Natural killer cell (primary cell): Measurements from ENCODE around the gene HTRA2. TPM values are rescaled to one million over a fixed set of nuclear protein-coding genes. Genes with fewer than 3 reads are reported as not detected.
"Not testable (repeated sequence)": the region's sequence is repeated elsewhere in the genome, so short reads cannot be mapped to it uniquely, and the experiment has no call there.

Experiments
- ATAC-seq, 3 donors: fragments of 150-1000 bp in 2 of 3; fragments of 200-7000 bp in 1 of 3; cut with Tn5 transposase; 1 replicate in 1 of 3; 2 replicates in 2 of 3; pipeline ENCODE4 v1.10.0; 2021; ENCODE audit warnings: mild to moderate bottlenecking in 2 of 3, moderate library complexity in 2 of 3
- DNase-seq, 2 donors: peaks; one replicate each; pipeline versions ENCODE4 v3.0.0 to v3.0.0-alpha.2; 2013 to 2021; ENCODE audit warnings: mixed read lengths in 1 of 2
- H3K27ac ChIP-seq: one replicate; pipeline ENCODE4 v1.5.1; 2013; ENCODE audit warnings: mild to moderate bottlenecking, low read length
- H3K27me3 ChIP-seq: one replicate; pipeline ENCODE4 v1.6.1; 2013; ENCODE audit warnings: low read length; ENCODE audit not compliant: control insufficient read depth, insufficient read depth
- H3K36me3 ChIP-seq: one replicate; pipeline ENCODE4 v1.6.1; 2013; ENCODE audit warnings: low read length; ENCODE audit not compliant: control insufficient read depth, insufficient read depth
- H3K4me1 ChIP-seq: one replicate; pipeline ENCODE4 v1.6.1; 2013; ENCODE audit warnings: low read length; ENCODE audit not compliant: control insufficient read depth, insufficient read depth
- H3K4me3 ChIP-seq: one replicate; pipeline ENCODE4 v1.5.1; 2013; ENCODE audit warnings: low read length
- H3K9me3 ChIP-seq: one replicate; pipeline ENCODE4 v1.6.1; 2013; ENCODE audit warnings: low read length; ENCODE audit not compliant: control insufficient read depth, insufficient read depth
- H3K27ac Mint-ChIP-seq, 2 donors: one replicate each; pipeline ENCODE4 v1.8.0; 2022; ENCODE audit warnings: mild to moderate bottlenecking in 2 of 2, mixed read lengths in 2 of 2, moderate library complexity in 1 of 2
- H3K27me3 Mint-ChIP-seq, 2 donors: one replicate each; pipeline ENCODE4 v1.8.0; 2022; ENCODE audit warnings: low read depth in 2 of 2, mixed read lengths in 2 of 2
- H3K36me3 Mint-ChIP-seq: one replicate; pipeline ENCODE4 v1.8.0; 2022; ENCODE audit warnings: mixed read lengths
- H3K4me1 Mint-ChIP-seq, 2 donors: one replicate each; pipeline ENCODE4 v1.8.0; 2022; ENCODE audit warnings: mixed read lengths in 2 of 2
- H3K4me3 Mint-ChIP-seq: one replicate; pipeline ENCODE4 v1.8.0; 2022; ENCODE audit warnings: mild to moderate bottlenecking, moderate library complexity, mixed read lengths
- H3K9me3 Mint-ChIP-seq, 2 donors: one replicate each; pipeline ENCODE4 v1.8.0; 2022; ENCODE audit warnings: mixed read lengths in 2 of 2
- CTCF ChIP-seq: fragments of 200-600 bp; IDR thresholded peaks from one replicate; pipeline ENCODE4 v1.8.0; 2022; ENCODE audit warnings: antibody characterized with exemption
- WGBS: methylation state at CpG from one replicate; pipeline ENCODE4 v1.1.7; 2013; ENCODE audit warnings: missing lambda C conversion rate; ENCODE audit not compliant: insufficient coverage; 5-methylcytosine and 5-hydroxymethylcytosine counted together
- intact Hi-C: fragments of 100-400 bp; cut with micrococcal nuclease; formaldehyde crosslinking; loops from one replicate; pipeline ENCODE4 v1.14.2; 2022
- total RNA-seq, 4 donors: library from RNA; stranded (reverse); fragments of 120-200 nt in 1 of 4; gene quantifications; one replicate each; pipeline versions ENCODE4 v1.2.3 to v1.2.4, GENCODE V29; 2013 to 2022

Gene HTRA2
- total RNA-seq, 3 donors from 2014 or later (not counting 1 experiment from before 2014, with no cell fraction given), result 32.1 to 47.6 (median 45.2) TPM

- Mint-ChIP-seq H3K36me3 (no peaks in the 10 kb centered on the region), H3K9me3 (no peaks in the 10 kb centered on the region), H3K27me3 (peaks cover 15 to 26% of the 10 kb centered on the region in 2 donors), H3K4me3 (no peak overlapping the region), H3K27ac (no peak overlapping the region), H3K4me1 (peaks cover 13 to 34% of the 10 kb centered on the region in 2 donors)
- peaks cover 13% of the 10 kb centered on the region for H3K4me1 ChIP-seq
- no peak for DNase-seq
- no peaks in the 10 kb centered on the region for H3K27me3 ChIP-seq
- intact Hi-C loops, result no loop called here
- no peak overlapping the region for H3K27ac ChIP-seq
- whole genome bisulfite sequencing, result 92% methylated on average over 5 of the region's 5 CpGs
- ATAC-seq, result no peak
- H3K9me3 ChIP-seq, result no peaks in the 10 kb centered on the region
- no peak for TF ChIP-seq CTCF
- peaks cover 6% of the 10 kb centered on the region for H3K36me3 ChIP-seq
- no peak overlapping the region for H3K4me3 ChIP-seq
These were observed 30.2 kb downstream of the HTRA2 start for GRCh38 chr2:74559912-74560311.

GRCh38 chr2:74560591-74560990 lies 30.9 kb downstream of the HTRA2 start:
- no peak for TF ChIP-seq CTCF
- Mint-ChIP-seq H3K4me1 (peaks cover 8 to 27% of the 10 kb centered on the region in 2 donors), H3K9me3 (no peaks in the 10 kb centered on the region), H3K36me3 (no peaks in the 10 kb centered on the region), H3K4me3 (no peak overlapping the region), H3K27ac (no peak overlapping the region), H3K27me3 (peaks cover 15 to 27% of the 10 kb centered on the region in 2 donors)
- intact Hi-C loops, result no loop called here
- ATAC-seq, result no peak
- H3K36me3 ChIP-seq, result peaks cover 6% of the 10 kb centered on the region
- no peak for DNase-seq
- H3K4me3 ChIP-seq, result no peak overlapping the region
- 76% methylated on average over 4 of the region's 6 CpGs for WGBS
- no peak overlapping the region for H3K27ac ChIP-seq
- no peaks in the 10 kb centered on the region for H3K9me3 ChIP-seq
- peaks cover 6% of the 10 kb centered on the region for H3K4me1 ChIP-seq
- no peaks in the 10 kb centered on the region for H3K27me3 ChIP-seq

- H3K4me3 Mint-ChIP-seq, H3K27ac Mint-ChIP-seq, DNase-seq, ATAC-seq, H3K4me3 ChIP-seq, intact Hi-C loops, H3K9me3 ChIP-seq, H3K27ac ChIP-seq, H3K36me3 ChIP-seq, H3K36me3 Mint-ChIP-seq, H3K27me3 ChIP-seq, H3K4me1 ChIP-seq, H3K9me3 Mint-ChIP-seq: not testable (repeated sequence)
- Mint-ChIP-seq H3K4me1 (peaks cover 8 to 23% of the 10 kb centered on the region in 2 donors), H3K27me3 (peaks cover 18 to 32% of the 10 kb centered on the region in 2 donors)
- WGBS, result 100% methylated on average over 1 of the region's 1 CpG
These were observed 31.3 kb downstream of the HTRA2 start for GRCh38 chr2:74561022-74561421.

GRCh38 chr2:74562126-74562775 lies 32.5 kb downstream of the HTRA2 start:
- no peaks in the 10 kb centered on the region for H3K36me3 Mint-ChIP-seq
- no peak for TF ChIP-seq CTCF
- H3K27ac ChIP-seq, result no peak overlapping the region
- no peaks in the 10 kb centered on the region for H3K9me3 Mint-ChIP-seq
- intact Hi-C loops, result no loop called here
- H3K27me3 Mint-ChIP-seq, result peaks cover 21 to 36% of the 10 kb centered on the region in 2 donors
- ATAC-seq, result no peak
- H3K4me3 ChIP-seq, result no peak overlapping the region
- H3K4me1 ChIP-seq, result no peaks in the 10 kb centered on the region
- H3K9me3 ChIP-seq, result no peaks in the 10 kb centered on the region
- 95% methylated on average over 6 of the region's 7 CpGs for WGBS
- DNase-seq, result no peak
- H3K4me1 Mint-ChIP-seq, result peaks cover 8 to 12% of the 10 kb centered on the region in 2 donors
- H3K4me3 Mint-ChIP-seq, result no peak overlapping the region
- no peak overlapping the region for H3K27ac Mint-ChIP-seq
- H3K36me3 ChIP-seq, result no peaks in the 10 kb centered on the region
- H3K27me3 ChIP-seq, result no peaks in the 10 kb centered on the region
